HepG2 (cell line): ENCODE results near the gene NME9.

Experiments used
- NFYB ChIP-seq: sonication (generic); formaldehyde crosslinking; IDR thresholded peaks from 2 replicates; pipeline ENCODE4 v1.4.0; 2020; ENCODE audit warnings: missing genetic modification reagents
- THAP9 ChIP-seq: sonication (generic); formaldehyde crosslinking; IDR thresholded peaks from 2 replicates; pipeline ENCODE4; 2020; ENCODE audit warnings: missing genetic modification reagents, mild to moderate bottlenecking, borderline replicate concordance
- ZNF24 ChIP-seq: fragments of 450-650 bp; IDR thresholded peaks from 2 replicates; pipeline ENCODE4 v1.6.1; 2017; ENCODE audit warnings: antibody characterized with exemption, mild to moderate bottlenecking

DNA sequence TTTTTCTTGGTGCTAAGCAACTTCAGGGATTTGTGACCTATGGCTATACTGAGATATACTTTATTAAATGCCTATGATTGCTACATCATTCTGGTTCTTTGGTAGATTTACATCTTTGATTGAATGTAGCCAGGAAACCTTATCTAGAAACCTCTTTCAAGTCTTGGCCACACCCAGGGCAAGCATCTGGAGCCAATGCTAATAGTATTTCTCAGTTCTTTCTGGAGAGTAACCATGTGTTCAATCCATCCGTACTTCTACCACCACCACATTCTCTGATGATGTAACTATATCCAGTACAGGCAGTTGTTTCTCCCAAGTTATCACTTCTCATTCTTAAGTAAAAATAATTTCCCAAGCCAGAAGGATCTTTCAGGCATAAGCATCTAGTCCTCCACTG lies 69.0 kb downstream of the NME9 start:
- TF ChIP-seq THAP9 (CRISPR knock-in tag), result no peak
- TF ChIP-seq NFYB (CRISPR knock-in tag), result no peak
- no peak for TF ChIP-seq ZNF24
